Stimulated activated CD8-positive, alpha-beta memory T cell treated with anti-CD3 and anti-CD28 coated beads, Interleukin-2, amount 100 ng/mL, for 48 hours (primary cell): Measurements from ENCODE around the gene USP2.

Source experiments
- DNase-seq, 2 donors: peaks; one replicate each; pipeline ENCODE4 v3.0.0-alpha.2; 2020; ENCODE audit warnings: low read depth in 2 of 2

USP2 gene

DNA sequence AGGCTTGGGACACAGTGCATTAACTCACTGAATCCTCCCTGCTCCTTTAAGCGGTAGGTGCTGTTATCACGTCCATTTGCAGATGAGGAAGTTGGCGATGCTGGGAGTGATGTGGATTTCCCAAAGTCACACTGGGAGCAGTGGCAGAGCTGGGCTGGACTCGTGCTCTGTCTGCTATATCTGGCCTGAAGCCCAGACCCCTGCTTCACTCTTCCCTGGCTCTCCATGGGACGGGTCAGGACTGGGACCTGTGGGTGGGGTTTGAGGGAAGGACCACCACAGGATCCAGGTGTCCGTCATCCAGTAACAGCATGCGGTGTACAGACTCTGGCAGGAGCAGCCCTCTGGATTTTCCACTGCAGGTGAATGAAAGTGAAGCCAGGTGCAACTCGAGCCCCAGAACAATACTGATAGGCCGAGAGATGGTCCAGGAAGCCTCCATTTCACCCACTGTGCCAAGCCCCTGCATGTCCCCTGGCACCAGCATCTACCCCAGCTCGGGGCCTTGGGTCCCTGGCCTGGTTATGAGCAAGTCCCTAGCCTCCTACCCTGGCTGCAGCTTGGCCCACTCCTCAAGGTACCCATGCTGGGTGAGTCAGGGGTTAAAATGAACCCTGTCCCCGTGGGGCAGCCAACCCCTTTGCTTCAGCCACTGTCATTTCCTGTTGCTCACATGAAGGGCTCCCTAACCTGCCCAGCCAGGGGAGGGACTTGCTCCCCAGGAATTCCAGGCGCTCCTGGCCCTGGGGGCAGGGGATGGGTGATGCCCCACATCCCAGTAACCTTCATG lies 4.2 kb downstream of the USP2 start:
- DNase-seq = no peak

DNA sequence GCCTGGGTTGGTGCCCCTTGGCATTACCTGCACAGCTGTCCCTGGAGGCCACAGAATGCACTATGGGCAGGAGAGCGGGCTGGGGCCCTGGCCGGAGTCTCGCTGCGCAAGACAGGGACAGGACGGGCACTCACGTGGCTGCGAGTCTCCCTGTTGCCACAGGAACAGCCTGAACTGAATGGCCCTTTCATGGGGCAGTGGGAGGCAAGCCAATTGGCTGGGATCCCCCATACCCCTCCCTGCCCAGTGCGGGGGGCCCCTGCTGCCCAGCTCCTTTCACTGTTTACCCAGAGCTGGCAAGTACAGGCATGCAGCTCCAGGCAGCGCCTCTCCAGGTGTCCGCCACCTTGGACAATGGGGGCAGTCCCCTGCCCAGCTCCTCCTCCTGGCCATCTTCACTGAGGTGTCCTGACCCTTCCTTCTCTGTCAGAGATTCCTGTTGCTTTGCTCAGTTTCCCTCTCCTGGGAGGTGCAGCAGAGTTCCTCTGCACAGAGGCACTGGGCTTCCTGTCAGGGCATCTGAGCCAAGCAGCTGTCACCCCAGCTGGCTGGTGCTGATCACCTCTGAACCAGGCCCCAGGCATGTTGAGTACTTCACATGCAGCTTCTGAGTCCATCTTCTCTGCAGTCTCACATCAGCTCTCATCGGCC lies 5.2 kb downstream of the USP2 start:
- no peak for DNase-seq

GRCh38 chr11:119375337-119376196 lies 5.9 kb downstream of the USP2 start:
- DNase-seq = no peak

GRCh38 chr11:119374632-119375336 lies 6.7 kb downstream of the USP2 start:
- no peak for DNase-seq

DNA sequence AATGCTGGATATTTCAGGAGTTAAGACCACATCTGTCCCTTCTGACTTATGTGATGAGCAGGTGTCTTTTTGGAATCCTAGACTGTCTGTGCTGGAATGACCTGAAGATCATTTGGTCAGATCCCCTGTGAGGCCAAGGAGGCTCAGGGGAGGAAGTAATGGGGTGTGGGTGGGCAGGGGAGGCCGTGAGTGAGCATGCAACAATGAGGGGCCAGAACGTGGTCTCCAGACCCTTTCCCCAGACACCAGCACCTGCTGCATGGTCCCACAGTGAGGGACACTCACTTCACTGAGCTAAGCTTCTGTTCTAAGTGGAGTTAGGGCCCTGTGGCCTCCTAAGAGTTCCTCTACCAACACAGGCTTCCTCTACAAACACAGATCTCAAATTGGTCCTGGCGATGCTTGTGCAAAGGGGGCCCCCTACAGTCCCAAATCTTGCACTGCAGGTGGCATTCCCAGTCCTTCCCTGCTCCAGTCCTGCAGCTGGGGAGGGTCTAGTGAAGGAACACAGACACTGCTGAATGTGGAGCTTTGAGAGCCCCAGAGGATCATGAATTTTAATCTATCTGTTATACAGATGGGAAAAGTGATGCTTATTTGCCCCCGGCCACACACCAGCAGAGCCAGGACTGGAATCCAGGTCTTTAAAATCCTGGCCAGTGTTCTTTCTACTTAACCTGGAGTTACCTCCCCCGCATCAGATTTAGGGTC lies 7.4 kb downstream of the USP2 start:
- DNase-seq = peak in 1 of 2 donors; percentile 32

DNA sequence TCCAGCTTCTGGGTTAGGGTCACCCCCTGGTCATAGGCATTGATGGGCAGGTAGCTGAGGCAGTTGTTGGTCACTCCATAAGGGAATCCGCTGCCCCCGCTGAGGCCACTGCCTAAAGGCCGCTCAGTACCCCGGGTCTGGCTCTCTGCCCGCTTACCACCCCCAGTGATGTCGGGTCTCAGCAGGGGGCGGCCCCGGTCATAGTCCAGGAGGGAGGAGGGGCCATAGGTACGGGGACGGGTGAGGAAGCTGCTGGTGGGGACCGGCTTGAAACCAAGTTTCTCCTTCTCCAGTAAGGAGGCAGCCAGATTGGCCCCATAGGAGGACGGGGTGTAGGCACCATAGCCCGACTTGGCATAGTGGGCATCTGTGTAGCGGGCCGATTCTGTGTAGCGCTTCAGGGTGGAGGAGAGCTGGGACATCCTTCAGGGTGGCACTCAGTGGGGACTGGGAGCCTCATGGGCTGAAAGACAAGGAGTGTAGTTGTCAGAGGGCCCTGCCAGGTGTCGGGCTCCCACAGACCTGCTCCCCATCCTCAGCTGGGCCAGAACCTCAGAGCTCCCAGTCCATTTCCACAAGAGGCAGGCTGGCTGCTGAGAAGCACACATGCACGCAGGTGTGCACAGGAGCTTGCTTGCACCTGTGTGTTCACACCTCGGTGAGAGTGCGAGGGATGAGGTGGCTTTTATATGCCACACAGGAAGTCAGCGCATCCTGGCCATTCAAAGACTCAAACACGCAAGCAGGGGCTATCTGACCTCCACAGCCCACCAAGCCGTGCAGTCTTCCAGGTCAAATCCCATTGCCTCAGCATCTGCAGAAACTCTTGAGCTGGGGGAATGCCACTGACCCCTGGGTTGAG lies 8.2 kb downstream of the USP2 start:
- no peak for DNase-seq

DNA sequence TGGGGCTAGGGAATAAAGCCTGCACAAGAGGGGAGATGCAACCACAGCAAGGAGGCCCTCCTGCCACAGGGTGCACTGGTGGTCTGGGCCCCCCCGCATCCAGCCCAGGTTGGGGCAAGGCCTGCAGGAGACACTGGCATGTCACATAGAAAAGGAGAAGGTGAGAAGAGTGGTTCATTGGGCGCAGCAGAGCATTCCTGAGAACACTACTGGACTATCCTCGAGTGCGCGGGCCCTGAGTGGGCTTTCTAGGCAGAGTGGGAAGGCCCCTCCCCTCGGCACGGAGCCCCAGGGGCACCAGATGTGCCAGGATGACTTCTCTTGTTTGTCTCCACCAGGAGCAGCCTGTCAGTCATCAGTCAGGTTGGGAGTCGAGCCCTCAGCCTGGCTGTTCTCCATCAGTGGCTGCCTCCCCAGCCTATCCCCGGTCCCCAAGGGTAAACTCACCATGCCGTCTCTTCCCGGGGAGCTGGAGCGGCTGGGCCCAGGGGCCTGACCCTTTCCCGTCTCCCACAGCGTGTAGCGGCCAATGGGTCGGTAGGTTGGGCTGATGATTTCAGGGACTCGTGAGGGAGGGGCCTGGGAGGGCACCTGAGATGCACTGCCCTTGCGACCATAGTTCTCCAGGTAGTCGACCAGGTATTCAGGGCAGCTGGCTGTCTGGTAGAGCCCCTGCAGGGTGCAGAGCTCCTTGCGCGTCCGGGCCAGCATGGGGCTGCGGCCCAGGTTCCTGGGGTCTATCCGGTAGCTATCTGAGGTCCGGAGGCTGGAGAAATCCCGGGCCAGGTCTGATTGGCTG lies 9.0 kb downstream of the USP2 start:
- DNase-seq = no peak

DNA sequence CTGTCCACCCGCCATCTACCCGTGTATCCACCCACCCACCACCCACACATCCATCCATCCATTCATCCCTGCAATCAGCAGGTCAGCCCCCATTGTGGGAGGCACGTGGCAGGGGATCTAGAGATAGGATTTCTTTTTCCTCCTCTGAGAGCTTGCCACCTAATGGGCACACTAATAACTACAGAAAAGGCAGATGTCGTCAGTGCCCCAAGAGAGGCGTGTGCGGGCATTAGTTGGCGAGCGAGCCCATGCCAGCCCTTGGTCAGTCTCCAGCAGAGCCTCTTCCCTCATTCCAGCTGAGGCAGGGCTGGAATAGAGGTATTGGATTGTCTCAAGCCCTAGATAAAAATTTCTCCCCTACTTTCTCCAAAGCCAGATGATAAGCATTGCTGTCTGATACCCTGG lies 9.7 kb downstream of the USP2 start:
- DNase-seq = no peak

- DNase-seq = no peak
Measured at GRCh38 chr11:119371067-119371601, 10.4 kb downstream of the USP2 start.

DNA sequence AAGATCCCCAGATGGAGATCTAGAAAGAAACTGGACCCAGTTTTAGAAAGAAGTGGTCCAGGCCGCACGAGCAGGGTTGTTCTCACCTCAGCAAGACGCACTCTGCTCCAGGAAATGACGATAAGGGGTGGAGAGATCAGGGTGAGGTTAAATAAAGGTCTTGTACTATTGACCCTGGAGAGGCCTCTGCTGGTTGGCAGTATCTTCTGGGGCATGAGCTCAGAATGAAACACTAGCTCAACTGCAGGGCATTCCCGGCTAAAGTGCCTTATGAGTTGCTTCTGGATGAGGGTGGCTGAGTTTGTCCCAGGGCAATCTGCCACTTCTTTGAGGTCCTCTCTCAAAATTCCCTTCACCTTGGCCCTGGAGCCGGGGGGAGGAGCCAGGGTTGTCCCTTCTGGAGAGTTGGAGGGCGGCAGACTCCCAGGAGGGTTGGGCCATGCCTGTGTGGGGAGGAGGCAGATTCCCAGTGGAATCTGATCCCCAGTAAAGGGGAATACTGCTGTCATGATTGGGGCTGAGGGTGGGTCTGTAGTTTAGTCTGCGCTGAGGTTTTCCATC lies 10.9 kb downstream of the USP2 start:
- DNase-seq = no peak

GRCh38 chr11:119369132-119369925 lies 12.2 kb downstream of the USP2 start:
- DNase-seq = no peak

DNA sequence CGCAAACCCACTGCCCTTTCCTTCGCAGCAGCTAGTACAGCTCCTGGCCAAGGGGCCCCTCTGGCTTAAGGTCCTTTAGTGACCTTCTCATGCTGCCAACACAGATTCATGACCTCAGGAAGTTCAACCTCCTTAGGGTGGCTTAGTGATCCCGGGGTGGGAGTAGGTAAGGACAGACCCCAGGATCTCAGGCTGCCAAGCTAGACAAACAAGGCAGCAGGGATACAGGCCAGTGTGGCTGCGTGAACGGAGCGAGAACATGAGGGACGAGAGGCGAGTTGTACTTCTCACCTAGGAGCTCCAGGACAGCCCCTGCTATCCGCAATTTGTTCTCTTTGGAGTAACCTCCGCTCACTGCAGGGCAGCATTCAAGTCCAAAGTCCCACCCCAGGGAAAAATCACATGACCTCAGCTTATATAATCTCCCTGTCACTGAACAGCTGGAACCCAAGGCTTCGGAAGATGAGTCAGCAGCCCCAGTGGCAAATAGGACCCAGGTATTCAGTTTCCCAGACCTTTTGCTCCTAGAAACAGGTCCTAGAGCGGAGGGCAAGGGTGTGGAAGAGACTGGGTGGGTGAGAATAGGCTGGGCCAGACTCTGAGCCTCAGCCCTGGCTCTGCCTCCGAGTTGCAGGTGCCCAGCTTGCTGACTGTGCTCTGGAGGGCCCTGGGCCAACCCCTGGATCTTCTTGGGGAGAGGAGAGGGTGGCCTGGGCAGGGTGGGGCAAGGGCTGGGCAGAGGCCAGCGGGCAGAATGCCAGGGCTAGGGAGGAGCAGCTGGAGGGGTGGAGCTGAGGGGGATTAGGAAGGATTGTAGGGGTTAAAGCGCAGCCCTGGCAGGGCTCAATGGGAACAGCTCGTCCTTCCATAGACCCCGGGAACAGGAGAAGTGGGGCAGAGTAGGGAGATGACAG lies 13.1 kb downstream of the USP2 start:
- DNase-seq = no peak

DNA sequence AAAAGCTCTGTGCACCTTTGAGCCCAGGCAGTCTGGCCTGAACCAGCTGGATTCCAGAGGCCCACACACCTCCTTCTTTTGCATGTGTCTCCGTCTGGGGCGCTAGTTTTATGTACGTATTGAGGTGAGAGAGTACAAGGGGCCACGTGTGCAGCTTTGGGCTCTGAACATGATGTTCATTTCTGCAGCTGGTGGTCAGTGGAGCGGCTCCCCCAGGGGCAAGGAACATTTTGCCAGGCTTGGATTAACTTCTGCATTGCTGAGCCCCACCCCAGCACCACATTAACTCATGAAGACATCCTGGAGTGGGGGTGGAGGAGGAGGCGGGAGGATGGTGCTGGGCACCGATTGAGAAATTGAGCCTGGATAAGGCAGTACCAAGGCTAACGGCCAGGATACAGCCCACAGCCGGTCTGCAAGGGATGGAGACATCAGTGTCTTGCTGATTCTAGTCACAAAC lies 13.8 kb downstream of the USP2 start:
- no peak for DNase-seq

DNA sequence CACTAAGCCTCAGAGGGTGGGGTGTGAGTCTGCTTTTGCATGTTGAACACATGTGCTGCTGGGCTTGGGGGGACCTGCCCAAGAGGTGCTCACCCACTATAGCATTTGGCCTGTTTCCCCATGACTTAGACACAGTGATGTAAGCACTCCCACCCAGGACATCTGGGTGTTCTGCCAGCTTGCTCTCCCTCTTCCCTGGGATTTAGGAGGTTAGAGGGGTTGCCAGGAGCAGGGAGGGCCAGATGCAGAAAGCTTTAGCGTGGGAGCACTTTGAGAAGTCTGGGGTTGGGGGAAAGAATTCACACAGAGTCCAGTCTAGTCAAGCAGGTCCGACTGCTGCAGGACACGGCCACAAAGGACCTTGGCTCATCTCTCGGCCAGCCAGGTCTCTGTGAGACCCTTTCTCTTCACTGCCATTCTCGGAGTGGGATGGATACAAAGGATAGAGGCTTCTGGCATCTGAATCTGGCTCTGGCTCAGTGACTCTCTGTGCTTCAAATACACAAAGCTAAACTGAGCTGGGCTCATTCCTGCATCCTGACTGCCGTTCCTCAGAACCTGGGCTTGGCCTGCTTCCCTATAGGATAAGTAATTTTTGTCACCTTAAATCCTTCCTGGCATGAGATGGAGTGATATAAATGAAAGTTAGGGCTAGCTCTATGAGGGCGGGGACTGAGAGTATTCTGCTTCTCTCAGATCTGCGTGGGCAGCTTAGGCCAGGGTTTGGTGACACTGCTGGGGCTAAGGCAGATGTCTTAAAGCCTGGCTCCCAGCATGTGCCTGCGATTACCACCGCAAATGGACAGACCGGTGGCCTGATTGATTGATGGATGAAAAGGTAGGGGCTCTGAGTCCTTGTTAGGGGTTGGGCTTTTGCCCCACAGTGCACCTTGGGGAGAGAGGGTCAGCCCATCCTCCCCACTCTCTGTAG lies 14.5 kb downstream of the USP2 start:
- no peak for DNase-seq

DNA sequence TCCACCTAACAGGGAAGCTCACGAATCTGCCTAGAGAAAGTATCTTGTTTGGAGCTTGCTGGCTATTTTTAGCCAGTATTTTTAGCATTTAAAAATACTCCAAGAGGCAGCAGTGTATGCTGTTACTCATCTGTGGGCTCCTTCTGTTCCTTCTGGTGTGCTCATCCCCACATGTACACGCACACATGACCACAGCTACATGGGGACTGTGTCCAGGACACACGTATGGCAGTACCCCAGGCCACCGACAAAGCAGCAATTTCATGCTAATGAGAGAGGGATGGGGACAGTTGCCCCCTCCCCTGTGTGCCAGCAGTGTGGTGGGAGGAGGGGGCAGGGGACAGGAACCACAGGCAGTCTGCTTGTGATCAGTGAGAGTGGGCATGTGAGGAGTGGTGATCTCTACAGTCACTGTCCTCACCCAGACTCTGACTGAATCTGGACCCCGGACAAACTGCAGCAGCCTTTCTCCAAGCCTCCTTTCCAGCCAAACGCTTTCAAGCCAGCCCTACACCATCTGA lies 16.4 kb downstream of the USP2 start:
- no peak for DNase-seq
